ENCODE data around the gene ESYT2.
A peak's percentile ranks its signal among the peaks of the same experiment; 100 is the strongest.
"Not testable (repeated sequence)": the region's sequence is repeated elsewhere in the genome, so short reads cannot be mapped to it uniquely, and the experiment has no call there.

ESYT2 gene, protein sequence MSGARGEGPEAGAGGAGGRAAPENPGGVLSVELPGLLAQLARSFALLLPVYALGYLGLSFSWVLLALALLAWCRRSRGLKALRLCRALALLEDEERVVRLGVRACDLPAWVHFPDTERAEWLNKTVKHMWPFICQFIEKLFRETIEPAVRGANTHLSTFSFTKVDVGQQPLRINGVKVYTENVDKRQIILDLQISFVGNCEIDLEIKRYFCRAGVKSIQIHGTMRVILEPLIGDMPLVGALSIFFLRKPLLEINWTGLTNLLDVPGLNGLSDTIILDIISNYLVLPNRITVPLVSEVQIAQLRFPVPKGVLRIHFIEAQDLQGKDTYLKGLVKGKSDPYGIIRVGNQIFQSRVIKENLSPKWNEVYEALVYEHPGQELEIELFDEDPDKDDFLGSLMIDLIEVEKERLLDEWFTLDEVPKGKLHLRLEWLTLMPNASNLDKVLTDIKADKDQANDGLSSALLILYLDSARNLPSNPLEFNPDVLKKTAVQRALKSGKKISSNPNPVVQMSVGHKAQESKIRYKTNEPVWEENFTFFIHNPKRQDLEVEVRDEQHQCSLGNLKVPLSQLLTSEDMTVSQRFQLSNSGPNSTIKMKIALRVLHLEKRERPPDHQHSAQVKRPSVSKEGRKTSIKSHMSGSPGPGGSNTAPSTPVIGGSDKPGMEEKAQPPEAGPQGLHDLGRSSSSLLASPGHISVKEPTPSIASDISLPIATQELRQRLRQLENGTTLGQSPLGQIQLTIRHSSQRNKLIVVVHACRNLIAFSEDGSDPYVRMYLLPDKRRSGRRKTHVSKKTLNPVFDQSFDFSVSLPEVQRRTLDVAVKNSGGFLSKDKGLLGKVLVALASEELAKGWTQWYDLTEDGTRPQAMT

DNA sequence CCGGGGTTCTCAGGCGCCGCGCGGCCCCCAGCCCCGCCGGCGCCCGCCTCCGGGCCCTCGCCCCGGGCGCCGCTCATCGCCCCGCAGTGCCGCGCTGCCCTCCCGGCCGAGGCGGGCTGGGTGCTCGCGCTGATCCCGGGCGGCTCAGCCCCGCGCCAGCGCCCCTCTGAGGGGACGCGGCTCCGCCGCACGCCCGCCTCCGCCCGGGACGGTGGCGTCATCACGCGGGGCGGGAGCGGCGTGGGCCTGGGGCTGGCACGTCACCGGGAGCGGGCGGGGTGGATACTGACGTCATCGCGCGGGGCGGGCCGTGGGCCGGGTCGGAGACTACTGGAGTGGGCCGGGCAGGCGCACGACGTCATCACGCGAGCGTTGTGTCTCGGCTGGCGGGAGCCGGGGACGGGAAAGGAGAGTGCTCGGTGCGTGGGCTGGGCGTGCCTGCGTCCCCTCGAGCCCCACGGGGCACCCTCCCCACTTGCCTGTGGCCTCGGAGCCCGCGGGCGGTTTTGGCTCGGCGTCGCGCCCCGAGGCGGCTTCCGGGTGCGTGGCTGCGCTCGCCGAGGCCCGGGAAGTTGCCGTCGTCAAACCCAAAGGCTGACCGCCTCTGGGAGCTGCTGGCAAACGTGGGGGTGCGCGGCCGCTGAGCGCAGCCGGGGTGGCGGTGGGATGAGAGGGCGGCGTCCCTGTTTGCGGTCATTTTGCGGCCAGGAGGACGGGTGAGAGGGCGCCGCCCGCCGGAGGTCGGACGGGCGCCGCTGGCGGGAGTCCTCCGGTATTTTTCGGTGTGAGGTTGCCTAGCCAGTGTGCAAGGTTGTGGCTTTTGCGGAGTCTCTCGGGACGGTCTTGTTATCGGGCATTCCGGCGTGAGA, at the start of gene ESYT2:
ESYT2 (minus strand) TSS at position 168 of the 869 bp plus-strand sequence; CDS start at position 77, 91 bp downstream.
- H3K27ac ChIP-seq, result peak within 1 kb of the TSS; percentile 95
- H3K4me3 ChIP-seq (ENCODE audit: low read depth in 1 of 2, low read length in 1 of 2), result peak within 1 kb of the TSS; percentile 87 to 94
- H3K4me1 ChIP-seq (ENCODE audit: control insufficient read depth in 1 of 2, insufficient read depth in 1 of 2, low read depth in 1 of 2, low read length in 1 of 2), result peaks cover 25 to 26% of the 10 kb centered on the region in 2 experiments
- H3K9me3 ChIP-seq, result no peaks in the 10 kb centered on the region
- no peaks in the 10 kb centered on the region for H3K27me3 ChIP-seq
- TF ChIP-seq, protein P1, sequence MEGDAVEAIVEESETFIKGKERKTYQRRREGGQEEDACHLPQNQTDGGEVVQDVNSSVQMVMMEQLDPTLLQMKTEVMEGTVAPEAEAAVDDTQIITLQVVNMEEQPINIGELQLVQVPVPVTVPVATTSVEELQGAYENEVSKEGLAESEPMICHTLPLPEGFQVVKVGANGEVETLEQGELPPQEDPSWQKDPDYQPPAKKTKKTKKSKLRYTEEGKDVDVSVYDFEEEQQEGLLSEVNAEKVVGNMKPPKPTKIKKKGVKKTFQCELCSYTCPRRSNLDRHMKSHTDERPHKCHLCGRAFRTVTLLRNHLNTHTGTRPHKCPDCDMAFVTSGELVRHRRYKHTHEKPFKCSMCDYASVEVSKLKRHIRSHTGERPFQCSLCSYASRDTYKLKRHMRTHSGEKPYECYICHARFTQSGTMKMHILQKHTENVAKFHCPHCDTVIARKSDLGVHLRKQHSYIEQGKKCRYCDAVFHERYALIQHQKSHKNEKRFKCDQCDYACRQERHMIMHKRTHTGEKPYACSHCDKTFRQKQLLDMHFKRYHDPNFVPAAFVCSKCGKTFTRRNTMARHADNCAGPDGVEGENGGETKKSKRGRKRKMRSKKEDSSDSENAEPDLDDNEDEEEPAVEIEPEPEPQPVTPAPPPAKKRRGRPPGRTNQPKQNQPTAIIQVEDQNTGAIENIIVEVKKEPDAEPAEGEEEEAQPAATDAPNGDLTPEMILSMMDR (IDR thresholded peaks at IDR 0.05), result peak; percentile 40
- H3K36me3 ChIP-seq, result no peaks in the 10 kb centered on the region

DNA sequence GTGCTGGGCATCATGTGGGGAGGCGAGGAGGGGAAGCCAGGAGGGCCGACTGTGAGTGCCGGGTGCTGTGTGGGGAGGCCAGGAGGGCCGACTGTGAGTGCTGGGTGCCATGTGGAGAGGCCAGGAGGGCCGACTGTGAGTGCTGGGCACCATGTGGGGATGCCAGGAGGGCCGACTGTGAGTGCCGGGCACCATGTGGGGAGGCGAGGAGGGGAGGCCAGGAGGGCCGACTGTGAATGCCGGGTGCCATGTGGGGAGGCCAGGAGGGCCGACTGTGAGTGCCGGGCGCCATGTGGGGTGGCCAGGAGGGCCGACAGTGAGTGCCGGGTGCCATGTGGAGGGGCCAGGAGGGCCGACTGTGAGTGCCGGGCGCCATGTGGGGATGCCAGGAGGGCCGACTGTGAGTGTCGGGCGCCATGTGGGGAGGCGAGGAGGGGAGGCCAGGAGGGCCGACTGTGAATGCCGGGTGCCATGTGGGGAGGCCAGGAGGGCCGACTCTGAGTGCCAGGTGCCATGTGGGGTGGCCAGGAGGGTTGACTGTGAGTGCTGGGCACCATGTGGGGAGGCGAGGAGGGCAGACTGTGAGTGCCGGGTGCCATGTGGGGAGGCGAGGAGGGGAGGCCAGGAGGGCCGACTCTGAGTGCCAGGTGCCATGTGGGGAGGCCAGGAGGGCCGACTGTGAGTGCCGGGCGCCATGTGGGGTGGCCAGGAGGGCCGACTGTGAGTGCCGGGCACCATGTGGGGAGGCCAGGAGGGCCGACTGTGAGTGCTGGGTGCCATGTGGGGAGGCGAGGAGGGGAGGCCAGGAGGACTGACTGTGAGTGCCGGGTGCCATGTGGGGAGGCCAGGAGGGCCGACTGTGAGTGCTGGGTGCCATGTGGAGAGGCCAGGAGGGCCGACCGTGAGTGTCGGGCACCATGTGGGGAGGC, 49.1 kb upstream of the ESYT2 start:
- not testable (repeated sequence) for H3K4me1 ChIP-seq (ENCODE audit: control insufficient read depth in 1 of 2, insufficient read depth in 1 of 2, low read depth in 1 of 2, low read length in 1 of 2); H3K27me3 ChIP-seq; H3K9me3 ChIP-seq; H3K4me3 ChIP-seq (ENCODE audit: low read depth in 1 of 2, low read length in 1 of 2); H3K27ac ChIP-seq; H3K36me3 ChIP-seq

DNA sequence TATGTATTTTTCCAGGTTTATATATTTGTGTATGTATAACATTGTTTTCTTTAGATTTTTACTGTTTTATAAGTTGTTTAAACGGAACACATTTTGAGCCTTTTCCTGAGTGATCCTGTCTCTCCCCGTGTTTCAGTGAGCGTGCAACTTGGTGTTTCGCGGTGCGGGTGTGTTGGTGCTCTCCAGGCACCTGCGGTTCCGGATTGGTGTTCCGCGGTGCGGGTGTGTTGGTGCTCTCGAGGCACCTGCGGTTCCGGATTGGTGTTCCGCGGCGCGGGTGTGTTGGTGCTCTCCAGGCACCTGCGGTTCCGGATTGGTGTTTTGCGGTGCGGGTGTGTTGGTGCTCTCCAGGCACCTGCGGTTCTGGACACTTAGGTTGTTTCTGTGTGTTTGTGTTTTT, 47.7 kb upstream of the ESYT2 start:
- H3K27me3 ChIP-seq, result no peaks in the 10 kb centered on the region
- H3K4me3 ChIP-seq (ENCODE audit: low read depth in 1 of 2, low read length in 1 of 2), result no peak overlapping the region
- H3K9me3 ChIP-seq, result no peaks in the 10 kb centered on the region
- H3K36me3 ChIP-seq, result no peaks in the 10 kb centered on the region
- H3K4me1 ChIP-seq (ENCODE audit: control insufficient read depth in 1 of 2, insufficient read depth in 1 of 2, low read depth in 1 of 2, low read length in 1 of 2), result no peaks in the 10 kb centered on the region
- TF ChIP-seq, protein P1 (IDR thresholded peaks at IDR 0.05), result no peak
- no peak overlapping the region for H3K27ac ChIP-seq

DNA sequence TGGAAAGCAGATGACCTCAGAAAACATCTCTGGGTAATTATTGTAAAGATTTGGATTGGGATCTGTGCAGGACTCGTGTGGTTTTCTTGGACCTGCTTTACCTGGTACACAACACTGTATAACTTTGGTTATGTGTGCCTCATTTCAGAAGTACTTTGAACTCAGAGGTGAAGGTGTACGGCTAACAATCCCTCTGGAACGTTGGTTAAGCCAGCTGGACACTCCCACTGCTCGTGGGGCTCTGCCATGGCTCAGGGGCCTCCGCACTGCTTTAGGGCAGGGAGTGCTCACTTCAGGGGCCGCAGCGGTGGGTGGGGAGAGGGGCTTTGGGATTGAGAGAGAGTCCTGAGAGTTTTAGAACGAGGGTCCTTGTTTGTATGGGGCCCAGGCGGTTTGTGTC, 40.6 kb upstream of the ESYT2 start:
- Histone ChIP-seq H3K4me3 (ENCODE audit: low read depth in 1 of 2, low read length in 1 of 2) (no peak overlapping the region), H3K9me3 (no peaks in the 10 kb centered on the region), H3K4me1 (ENCODE audit: control insufficient read depth in 1 of 2, insufficient read depth in 1 of 2, low read depth in 1 of 2, low read length in 1 of 2) (no peaks in the 10 kb centered on the region), H3K36me3 (no peaks in the 10 kb centered on the region), H3K27ac (no peak overlapping the region), H3K27me3 (peaks cover 11% of the 10 kb centered on the region)
- TF ChIP-seq, protein P1 (IDR thresholded peaks at IDR 0.05), result no peak

DNA sequence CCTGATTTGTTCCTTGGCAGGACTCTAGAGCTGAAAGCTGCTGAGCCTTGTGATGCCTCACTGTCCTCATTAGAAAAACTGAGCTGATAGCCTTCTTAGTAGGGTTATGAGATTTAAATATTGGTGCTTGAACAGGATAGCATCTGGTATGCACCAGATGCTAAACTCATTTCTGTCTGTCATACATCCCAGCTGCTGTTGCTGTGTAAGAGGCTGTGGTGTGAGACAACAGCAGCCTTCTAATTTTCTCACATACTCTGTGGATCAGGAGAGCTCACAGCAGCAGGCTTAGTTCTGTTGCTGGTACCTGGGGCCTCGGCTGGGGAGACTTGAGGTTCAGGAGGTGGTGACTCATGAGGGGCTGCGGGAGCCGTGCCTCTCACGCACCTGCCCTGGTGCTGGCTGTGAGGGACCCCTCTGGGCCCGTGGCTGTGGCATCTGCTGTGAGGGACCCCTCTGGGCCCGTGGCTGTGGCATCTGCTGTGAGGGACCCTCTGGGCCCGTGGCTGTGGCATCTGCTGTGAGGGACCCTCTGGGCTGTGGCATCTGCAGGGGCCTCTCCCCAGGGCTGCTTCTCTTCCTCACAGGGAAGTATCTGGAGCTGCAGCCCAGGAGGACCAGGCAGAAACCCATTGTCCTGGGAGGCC, 39.6 kb upstream of the ESYT2 start:
- Histone ChIP-seq H3K9me3 (no peaks in the 10 kb centered on the region), H3K27me3 (peaks cover 14% of the 10 kb centered on the region), H3K4me3 (ENCODE audit: low read depth in 1 of 2, low read length in 1 of 2) (no peak overlapping the region), H3K27ac (no peak overlapping the region), H3K36me3 (no peaks in the 10 kb centered on the region), H3K4me1 (ENCODE audit: control insufficient read depth in 1 of 2, insufficient read depth in 1 of 2, low read depth in 1 of 2, low read length in 1 of 2) (peaks cover 5 to 6% of the 10 kb centered on the region in 2 experiments)
- TF ChIP-seq, protein P1 (IDR thresholded peaks at IDR 0.05), result no peak

All from neutrophil (primary cell).